Epithelial cell of esophagus (primary cell): ENCODE results near the gene PRKCQ.
"Not testable (repeated sequence)": the region's sequence is repeated elsewhere in the genome, so short reads cannot be mapped to it uniquely, and the experiment has no call there.

Experiments
- DNase-seq: peaks from one replicate; pipeline ENCODE4 v3.0.0; 2010; ENCODE audit warnings: low read depth
- H3K4me3 ChIP-seq: 2 replicates; pipeline ENCODE4 v1.5.1; 2011; ENCODE audit warnings: mild to moderate bottlenecking, low read length, control low read depth
- CTCF ChIP-seq: IDR thresholded peaks from 2 replicates; pipeline ENCODE4 v1.5.1; 2011; ENCODE audit warnings: low read depth, mild to moderate bottlenecking, low read length, control low read depth, inconsistent platforms; ENCODE audit not compliant: insufficient read depth; ENCODE audit errors: missing control alignments

PRKCQ gene

GRCh38 chr10:6588845-6589244, 8.8 kb upstream of the PRKCQ start:
- no peak for DNase-seq
- no peak for TF ChIP-seq CTCF
- no peak overlapping the region for H3K4me3 ChIP-seq

DNA sequence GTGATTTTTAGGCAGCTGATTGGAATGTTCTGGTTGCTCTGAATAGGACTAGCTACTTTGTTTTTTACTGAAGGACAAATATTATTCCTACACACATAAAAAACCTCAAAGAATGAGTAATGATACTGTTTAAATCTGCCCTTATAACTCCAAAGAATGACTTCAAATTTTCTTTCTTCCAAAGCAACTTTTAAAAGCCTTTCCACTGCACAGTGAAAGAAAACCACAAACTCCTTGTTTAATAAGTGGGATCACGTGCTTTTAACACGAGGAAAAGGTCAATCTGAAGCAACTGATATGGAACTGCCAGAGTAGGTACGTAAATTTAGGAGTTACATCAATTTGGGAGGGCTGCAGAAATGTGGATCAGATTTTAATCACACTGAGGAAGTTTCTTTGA, 8.0 kb upstream of the PRKCQ start:
- no peak for DNase-seq
- TF ChIP-seq CTCF: no peak
- H3K4me3 ChIP-seq: no peak overlapping the region

- H3K4me3 ChIP-seq: no peak overlapping the region
- TF ChIP-seq CTCF: no peak
- DNase-seq: no peak
Measured at GRCh38 chr10:6586501-6586900, 6.4 kb upstream of the PRKCQ start.

DNA sequence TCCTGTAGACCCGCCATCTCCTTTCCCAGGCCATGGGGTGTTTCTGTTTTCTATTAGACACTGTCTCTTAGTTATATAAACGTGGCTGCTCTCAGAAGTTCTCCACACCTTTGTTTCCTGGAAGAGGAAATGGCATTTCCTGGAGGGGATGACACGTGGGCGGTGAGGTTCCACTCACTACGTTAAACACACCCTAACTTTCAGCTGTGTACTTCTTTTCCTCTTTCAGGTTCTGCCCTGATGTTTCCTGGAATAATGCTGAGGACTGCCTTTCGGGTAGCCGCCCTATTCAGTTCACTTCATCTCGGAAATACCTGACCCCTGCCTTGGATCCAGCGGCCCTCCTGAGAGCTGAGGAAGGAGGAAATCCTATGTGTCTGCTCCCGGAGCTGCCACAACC, 3.4 kb upstream of the PRKCQ start:
- DNase-seq: no peak
- no peak overlapping the region for H3K4me3 ChIP-seq

DNA sequence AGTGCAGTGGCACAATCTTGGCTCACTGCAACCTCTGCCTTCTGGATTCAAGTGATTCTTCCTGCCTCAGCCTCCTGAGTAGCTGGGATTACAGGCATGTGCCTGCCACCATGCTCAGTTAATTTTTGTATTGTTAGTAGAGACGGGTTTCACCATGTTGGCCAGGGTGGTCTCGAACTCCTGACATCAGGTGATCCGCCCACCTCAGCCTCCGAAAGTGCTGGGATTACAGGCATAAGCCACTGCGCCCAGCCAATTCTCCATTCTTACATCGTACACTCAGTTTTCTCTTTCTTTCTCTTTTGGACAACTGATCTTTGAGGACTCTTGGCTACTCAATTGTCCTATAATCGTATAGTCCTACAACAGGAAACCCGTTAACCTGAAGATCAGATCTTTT, 2.8 kb upstream of the PRKCQ start:
- not testable (repeated sequence) for H3K4me3 ChIP-seq, DNase-seq

More for the DNA sequence above, 3.4 kb upstream of the PRKCQ start:
- no peak for TF ChIP-seq CTCF

GRCh38 chr10:6582298-6582697, 2.2 kb upstream of the PRKCQ start:
- no peak for DNase-seq
- TF ChIP-seq CTCF: no peak
- no peak overlapping the region for H3K4me3 ChIP-seq

GRCh38 chr10:6581778-6582228, 1.7 kb upstream of the PRKCQ start:
- peak; percentile 6 for DNase-seq
- TF ChIP-seq CTCF: no peak
- H3K4me3 ChIP-seq: no peak overlapping the region

- not testable (repeated sequence) for DNase-seq
- peak overlapping the region; percentile 67 for H3K4me3 ChIP-seq
Measured at GRCh38 chr10:6581223-6581622, 1.1 kb upstream of the PRKCQ start.
